SK-N-SH (cell line): ENCODE data around the gene NFE2L3. TPM values are rescaled to one million over a fixed set of nuclear protein-coding genes. Genes with fewer than 3 reads are reported as not detected.
A peak's percentile ranks its signal among the peaks of the same experiment; 100 is the strongest.

Experiments
- CTCF ChIA-PET: fragments of 300-600, 350-600 bp; formaldehyde crosslinking; extraction: SDS; loops from one replicate; lab custom pipeline; 2021; lab: Yijun Ruan, JAX
- POLR2A ChIA-PET: fragments of 350-600 bp; sonication (Branson Sonifier 250); formaldehyde crosslinking; extraction: SDS; loops from one replicate; lab custom pipeline; 2020; ENCODE audit warnings: antibody characterized with exemption, inconsistent platforms; lab: Yijun Ruan, JAX
- DNase-seq: peaks from one replicate; pipeline ENCODE4 v3.0.0; 2012
- H2AFZ ChIP-seq: fragments of 200-600 bp; sonication (generic); 2 replicates; pipeline ENCODE4 v1.8.1; 2016; ENCODE audit warnings: antibody characterized with exemption, mild to moderate bottlenecking, low read depth
- H3F3A ChIP-seq: fragments of 200-600 bp; sonication (generic); replicated peaks from 2 replicates; pipeline ENCODE3; 2016; ENCODE audit warnings: antibody characterized with exemption, mild to moderate bottlenecking; ENCODE audit not compliant: insufficient read depth
- H3K27ac ChIP-seq, 2 experiments: fragments of 200-500 bp in 1 of 2; fragments of 200-600 bp in 1 of 2; sonication (Bioruptor generic) in 1 of 2; sonication (generic), shearing (Covaris generic) in 1 of 2; 2 replicates each; pipeline versions ENCODE4 v1.5.1 to v1.6.1; 2014 to 2016; ENCODE audit warnings: low read depth in 2 of 2, inconsistent platforms in 1 of 2, low read length in 1 of 2, mild to moderate bottlenecking in 1 of 2, mixed read lengths in 1 of 2
- H3K27me3 ChIP-seq: fragments of 200-600 bp; sonication (generic), shearing (Covaris generic); 2 replicates; pipeline ENCODE4 v1.6.1; 2016; ENCODE audit warnings: mixed run types; ENCODE audit not compliant: insufficient read depth
- H3K36me3 ChIP-seq, 2 experiments: fragments of 200-500 bp in 1 of 2; fragments of 200-600 bp in 1 of 2; sonication (Bioruptor generic) in 1 of 2; sonication (generic) in 1 of 2; replicated peaks in 1 of 2; 2 replicates each; pipeline versions ENCODE3 to v1.5.1; 2014 to 2016; ENCODE audit warnings: low read length in 1 of 2, mild to moderate bottlenecking in 1 of 2; ENCODE audit not compliant: insufficient read depth in 2 of 2, control insufficient read depth in 1 of 2
- H3K4me1 ChIP-seq, 2 experiments: fragments of 200-500 bp in 1 of 2; fragments of 200-600 bp in 1 of 2; sonication (Bioruptor generic) in 1 of 2; sonication (generic), shearing (Covaris generic) in 1 of 2; 2 replicates each; pipeline versions ENCODE4 v1.5.1 to v1.6.1; 2014 to 2016; ENCODE audit warnings: low read depth in 1 of 2, low read length in 1 of 2, mixed run types in 1 of 2; ENCODE audit not compliant: insufficient read depth in 2 of 2, control insufficient read depth in 1 of 2
- H3K4me2 ChIP-seq: fragments of 200-600 bp; sonication (generic), shearing (Covaris generic); 2 replicates; pipeline ENCODE4 v1.6.1; 2017; ENCODE audit warnings: mixed run types
- H3K4me3 ChIP-seq, 2 experiments: fragments of 200-500 bp in 1 of 2; fragments of 200-600 bp in 1 of 2; sonication (Bioruptor generic) in 1 of 2; sonication (generic), shearing (Covaris generic) in 1 of 2; 2 replicates each; pipeline versions ENCODE4 v1.5.1 to v1.8.1; 2014 to 2016; ENCODE audit warnings: low read depth in 2 of 2, inconsistent platforms in 1 of 2, low read length in 1 of 2, mild to moderate bottlenecking in 1 of 2, mixed read lengths in 1 of 2, moderate library complexity in 1 of 2
- H3K79me2 ChIP-seq: fragments of 200-600 bp; sonication (generic); 2 replicates; pipeline ENCODE4 v1.8.1; 2017; ENCODE audit warnings: mild to moderate bottlenecking; ENCODE audit not compliant: insufficient read depth
- H3K9ac ChIP-seq: fragments of 200-600 bp; sonication (generic); 2 replicates; pipeline ENCODE4 v1.6.1; 2017; ENCODE audit warnings: mixed run types
- H3K9me2 ChIP-seq: fragments of 200-600 bp; sonication (generic); 2 replicates; pipeline ENCODE4 v1.6.1; 2017; ENCODE audit warnings: mixed run types
- H3K9me3 ChIP-seq: fragments of 200-600 bp; sonication (generic); 2 replicates; pipeline ENCODE4 v1.6.1; 2017; ENCODE audit warnings: mixed run types, mild to moderate bottlenecking, moderate library complexity
- H4K20me1 ChIP-seq: fragments of 200-600 bp; sonication (generic); 2 replicates; pipeline ENCODE4 v1.6.1; 2017; ENCODE audit warnings: mild to moderate bottlenecking, mixed run types; ENCODE audit not compliant: insufficient read depth
- CHD2 ChIP-seq: fragments of 150-350 bp; IDR thresholded peaks from 2 replicates; pipeline ENCODE4 v1.6.1; 2018; ENCODE audit warnings: low read length; ENCODE audit not compliant: partially characterized antibody
- ELF1 ChIP-seq: IDR thresholded peaks from 2 replicates; pipeline ENCODE4 v1.4.0; 2012
- EP300 ChIP-seq, 2 experiments: IDR thresholded peaks; 2 replicates each; pipeline versions ENCODE4 v1.4.0 to v1.6.1; 2012; ENCODE audit warnings: borderline replicate concordance in 1 of 2, low read depth in 1 of 2, low read length in 1 of 2
- EZH2phosphoT487 ChIP-seq: fragments of 200-600 bp; sonication (generic); IDR thresholded peaks from 2 replicates; pipeline ENCODE4 v1.6.1; 2017; ENCODE audit warnings: low read depth, mixed run types, mild to moderate bottlenecking, antibody characterized with exemption, moderate library complexity, borderline replicate concordance
- FOXM1 ChIP-seq: IDR thresholded peaks from 2 replicates; pipeline ENCODE4 v1.4.0; 2012; ENCODE audit warnings: low read depth, mild to moderate bottlenecking
- GABPA ChIP-seq: IDR thresholded peaks from 2 replicates; pipeline ENCODE4 v1.4.0; 2012; ENCODE audit warnings: low read depth, mild to moderate bottlenecking
- GATA2 ChIP-seq: sonication (generic); formaldehyde crosslinking; IDR thresholded peaks from 2 replicates; pipeline ENCODE4 v1.5.0; 2020; ENCODE audit warnings: mild to moderate bottlenecking, missing genetic modification reagents
- MEF2A ChIP-seq: IDR thresholded peaks from 2 replicates; pipeline ENCODE4 v1.4.0; 2012; ENCODE audit warnings: low read depth, borderline replicate concordance
- NFIC ChIP-seq: IDR thresholded peaks from 2 replicates; pipeline ENCODE4 v1.4.0; 2012; ENCODE audit warnings: borderline replicate concordance
- NRF1 ChIP-seq: IDR thresholded peaks from 2 replicates; pipeline ENCODE4 v1.6.1; 2012; ENCODE audit warnings: low read depth, mild to moderate bottlenecking, low read length
- POLR2AphosphoS5 ChIP-seq: IDR thresholded peaks from 2 replicates; pipeline ENCODE4 v1.6.1; 2012; ENCODE audit warnings: low read depth, low read length
- RAD21 ChIP-seq: IDR thresholded peaks from 2 replicates; pipeline ENCODE4 v1.6.1; 2012; ENCODE audit warnings: mild to moderate bottlenecking, low read length
- RCOR1 ChIP-seq: fragments of 150-350 bp; IDR thresholded peaks from 2 replicates; pipeline ENCODE4 v1.6.1; 2017; ENCODE audit warnings: antibody characterized with exemption, low read length
- RFX5 ChIP-seq: IDR thresholded peaks from 2 replicates; pipeline ENCODE4 v1.6.1; 2012; ENCODE audit warnings: mild to moderate bottlenecking, improper control_type of control experiment, low read length
- RXRA ChIP-seq: IDR thresholded peaks from 2 replicates; pipeline ENCODE4 v1.4.0; 2012; ENCODE audit warnings: low read depth, mild to moderate bottlenecking, borderline replicate concordance
- SIN3A ChIP-seq: IDR thresholded peaks from 2 replicates; pipeline ENCODE4 v1.6.1; 2012; ENCODE audit warnings: low read depth, mild to moderate bottlenecking, low read length, moderate library complexity, borderline replicate concordance
- SMC3 ChIP-seq: IDR thresholded peaks from 2 replicates; pipeline ENCODE4 v1.6.1; 2012; ENCODE audit warnings: low read depth, low read length, improper control_type of control experiment
- TAF1 ChIP-seq: IDR thresholded peaks from 2 replicates; pipeline ENCODE4 v1.6.1; 2012; ENCODE audit warnings: low read depth, mild to moderate bottlenecking, low read length, moderate library complexity, borderline replicate concordance
- TCF12 ChIP-seq: IDR thresholded peaks from 2 replicates; pipeline ENCODE4 v1.4.0; 2012
- TEAD4 ChIP-seq: IDR thresholded peaks from 2 replicates; pipeline ENCODE4 v1.4.0; 2012; ENCODE audit warnings: mild to moderate bottlenecking, borderline replicate concordance; ENCODE audit not compliant: insufficient read depth
- YY1 ChIP-seq: IDR thresholded peaks from 2 replicates; pipeline ENCODE4 v1.4.0; 2012; ENCODE audit warnings: low read depth, mild to moderate bottlenecking
- WGBS: methylation state at CpG from one replicate; pipeline ENCODE4 v1.1.6; 2017; ENCODE audit warnings: low lambda C conversion rate; 5-methylcytosine and 5-hydroxymethylcytosine counted together
- polyA plus RNA-seq, 3 experiments: library from polyadenylated mRNA; depleted of rRNA; stranded (reverse); fragments of >200 nt; gene quantifications; 2 replicates each; pipeline ENCODE4 v1.2.3, GENCODE V29; 2012
- TF ChIP-seq, protein P1 (sequence below): IDR thresholded peaks from 2 replicates; pipeline ENCODE4; 2012
- TF ChIP-seq, protein P2 (sequence below): fragments of 150-350 bp; IDR thresholded peaks from 2 replicates; pipeline ENCODE4 v1.6.1; 2017; ENCODE audit warnings: antibody characterized with exemption, low read length, low read depth, borderline replicate concordance
- TF ChIP-seq, protein P3 (sequence below): fragments of 150-350 bp; IDR thresholded peaks from 2 replicates; pipeline ENCODE4 v1.6.1; 2016; ENCODE audit warnings: mild to moderate bottlenecking, low read depth, low read length
- TF ChIP-seq, protein P4 (sequence below): IDR thresholded peaks from 2 replicates; pipeline ENCODE4 v1.4.0; 2012; ENCODE audit warnings: low read depth, borderline replicate concordance
- TF ChIP-seq, protein P5 (sequence below): IDR thresholded peaks from 2 replicates; pipeline ENCODE4 v1.4.0; 2012; ENCODE audit warnings: low read depth
- TF ChIP-seq, protein P6 (sequence below): IDR thresholded peaks from 2 replicates; pipeline ENCODE4 v1.6.1; 2012; ENCODE audit warnings: mild to moderate bottlenecking, low read depth, low read length, moderate library complexity

NFE2L3 gene
- polyA plus RNA-seq, 1 of the 3 experiments (the other 2 are of a cell fraction): 36.1 TPM

DNA sequence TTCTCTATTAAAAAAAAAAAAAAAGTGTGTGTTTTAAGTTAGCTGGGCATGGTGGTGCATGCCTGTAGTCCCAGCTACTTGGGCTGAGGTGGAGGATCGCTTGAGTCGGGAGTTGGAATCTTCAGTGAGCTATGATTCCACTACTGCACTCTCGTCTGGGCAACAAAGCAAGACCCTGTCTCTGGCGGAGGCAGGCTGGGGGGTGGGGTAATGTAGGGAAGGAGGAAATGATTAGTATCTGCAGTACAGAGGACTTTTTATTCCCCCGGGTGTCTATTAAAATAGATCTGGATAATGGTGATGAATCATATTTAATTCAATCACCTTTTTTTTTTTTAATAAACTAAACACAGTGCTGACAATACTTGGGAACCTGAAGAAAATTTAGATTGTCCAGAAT, 56.0 kb downstream of the NFE2L3 start:
- POLR2A ChIA-PET: interaction anchor here (1.2 to 1.6 kb wide), 2 partner anchors 8 to 10 kb away, joined by 5 to 9 read pairs; no protein-coding TSS in a partner anchor
- peaks cover 81 to 84% of the 10 kb centered on the region in 2 experiments for H3K36me3 ChIP-seq

More for the DNA sequence above, 56.0 kb downstream of the NFE2L3 start:
- Histone ChIP-seq H3K27ac (peak overlapping the region in 1 of 2 experiments; percentile 1; a peak in 1 of 4 replicates), H2AFZ (no peak overlapping the region), H3K9me2 (no peaks in the 10 kb centered on the region), H4K20me1 (peaks cover 84% of the 10 kb centered on the region), H3K4me3 (no peak overlapping the region)
- 42% methylated on average over 5 of the region's 5 CpGs for WGBS
- TF ChIP-seq TEAD4 (no peak), POLR2AphosphoS5 (no peak), YY1 (no peak), RFX5 (no peak), FOXM1 (no peak), NRF1 (no peak), GABPA (no peak), GATA2 (CRISPR knock-in tag) (no peak), SIN3A (no peak), RAD21 (no peak), NFIC (no peak), TCF12 (no peak), EP300 (IDR thresholded peaks at IDR 0.05; ENCODE audit: borderline replicate concordance in 1 of 2, low read depth in 1 of 2, low read length in 1 of 2) (peak in 1 of 2 experiments; percentile 52; a peak in 2 of 4 replicates), EZH2phosphoT487 (no peak), RXRA (no peak), MEF2A (no peak), CHD2 (peak; percentile 45), RCOR1 (0 out of 2 replicates have a peak, but pooled peaks have one; percentile 27), TAF1 (no peak), ELF1 (no peak), SMC3 (no peak)
- TF ChIP-seq, protein P1, sequence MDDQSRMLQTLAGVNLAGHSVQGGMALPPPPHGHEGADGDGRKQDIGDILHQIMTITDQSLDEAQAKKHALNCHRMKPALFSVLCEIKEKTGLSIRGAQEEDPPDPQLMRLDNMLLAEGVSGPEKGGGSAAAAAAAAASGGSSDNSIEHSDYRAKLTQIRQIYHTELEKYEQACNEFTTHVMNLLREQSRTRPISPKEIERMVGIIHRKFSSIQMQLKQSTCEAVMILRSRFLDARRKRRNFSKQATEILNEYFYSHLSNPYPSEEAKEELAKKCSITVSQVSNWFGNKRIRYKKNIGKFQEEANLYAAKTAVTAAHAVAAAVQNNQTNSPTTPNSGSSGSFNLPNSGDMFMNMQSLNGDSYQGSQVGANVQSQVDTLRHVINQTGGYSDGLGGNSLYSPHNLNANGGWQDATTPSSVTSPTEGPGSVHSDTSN: no peak
- TF ChIP-seq, protein P2, sequence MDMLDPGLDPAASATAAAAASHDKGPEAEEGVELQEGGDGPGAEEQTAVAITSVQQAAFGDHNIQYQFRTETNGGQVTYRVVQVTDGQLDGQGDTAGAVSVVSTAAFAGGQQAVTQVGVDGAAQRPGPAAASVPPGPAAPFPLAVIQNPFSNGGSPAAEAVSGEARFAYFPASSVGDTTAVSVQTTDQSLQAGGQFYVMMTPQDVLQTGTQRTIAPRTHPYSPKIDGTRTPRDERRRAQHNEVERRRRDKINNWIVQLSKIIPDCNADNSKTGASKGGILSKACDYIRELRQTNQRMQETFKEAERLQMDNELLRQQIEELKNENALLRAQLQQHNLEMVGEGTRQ: no peak
- TF ChIP-seq, protein P3, sequence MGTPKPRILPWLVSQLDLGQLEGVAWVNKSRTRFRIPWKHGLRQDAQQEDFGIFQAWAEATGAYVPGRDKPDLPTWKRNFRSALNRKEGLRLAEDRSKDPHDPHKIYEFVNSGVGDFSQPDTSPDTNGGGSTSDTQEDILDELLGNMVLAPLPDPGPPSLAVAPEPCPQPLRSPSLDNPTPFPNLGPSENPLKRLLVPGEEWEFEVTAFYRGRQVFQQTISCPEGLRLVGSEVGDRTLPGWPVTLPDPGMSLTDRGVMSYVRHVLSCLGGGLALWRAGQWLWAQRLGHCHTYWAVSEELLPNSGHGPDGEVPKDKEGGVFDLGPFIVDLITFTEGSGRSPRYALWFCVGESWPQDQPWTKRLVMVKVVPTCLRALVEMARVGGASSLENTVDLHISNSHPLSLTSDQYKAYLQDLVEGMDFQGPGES: no peak
- TF ChIP-seq, protein P4, sequence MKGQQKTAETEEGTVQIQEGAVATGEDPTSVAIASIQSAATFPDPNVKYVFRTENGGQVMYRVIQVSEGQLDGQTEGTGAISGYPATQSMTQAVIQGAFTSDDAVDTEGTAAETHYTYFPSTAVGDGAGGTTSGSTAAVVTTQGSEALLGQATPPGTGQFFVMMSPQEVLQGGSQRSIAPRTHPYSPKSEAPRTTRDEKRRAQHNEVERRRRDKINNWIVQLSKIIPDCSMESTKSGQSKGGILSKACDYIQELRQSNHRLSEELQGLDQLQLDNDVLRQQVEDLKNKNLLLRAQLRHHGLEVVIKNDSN: no peak
- TF ChIP-seq, protein P5, sequence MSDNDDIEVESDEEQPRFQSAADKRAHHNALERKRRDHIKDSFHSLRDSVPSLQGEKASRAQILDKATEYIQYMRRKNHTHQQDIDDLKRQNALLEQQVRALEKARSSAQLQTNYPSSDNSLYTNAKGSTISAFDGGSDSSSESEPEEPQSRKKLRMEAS: no peak
- TF ChIP-seq, protein P6, sequence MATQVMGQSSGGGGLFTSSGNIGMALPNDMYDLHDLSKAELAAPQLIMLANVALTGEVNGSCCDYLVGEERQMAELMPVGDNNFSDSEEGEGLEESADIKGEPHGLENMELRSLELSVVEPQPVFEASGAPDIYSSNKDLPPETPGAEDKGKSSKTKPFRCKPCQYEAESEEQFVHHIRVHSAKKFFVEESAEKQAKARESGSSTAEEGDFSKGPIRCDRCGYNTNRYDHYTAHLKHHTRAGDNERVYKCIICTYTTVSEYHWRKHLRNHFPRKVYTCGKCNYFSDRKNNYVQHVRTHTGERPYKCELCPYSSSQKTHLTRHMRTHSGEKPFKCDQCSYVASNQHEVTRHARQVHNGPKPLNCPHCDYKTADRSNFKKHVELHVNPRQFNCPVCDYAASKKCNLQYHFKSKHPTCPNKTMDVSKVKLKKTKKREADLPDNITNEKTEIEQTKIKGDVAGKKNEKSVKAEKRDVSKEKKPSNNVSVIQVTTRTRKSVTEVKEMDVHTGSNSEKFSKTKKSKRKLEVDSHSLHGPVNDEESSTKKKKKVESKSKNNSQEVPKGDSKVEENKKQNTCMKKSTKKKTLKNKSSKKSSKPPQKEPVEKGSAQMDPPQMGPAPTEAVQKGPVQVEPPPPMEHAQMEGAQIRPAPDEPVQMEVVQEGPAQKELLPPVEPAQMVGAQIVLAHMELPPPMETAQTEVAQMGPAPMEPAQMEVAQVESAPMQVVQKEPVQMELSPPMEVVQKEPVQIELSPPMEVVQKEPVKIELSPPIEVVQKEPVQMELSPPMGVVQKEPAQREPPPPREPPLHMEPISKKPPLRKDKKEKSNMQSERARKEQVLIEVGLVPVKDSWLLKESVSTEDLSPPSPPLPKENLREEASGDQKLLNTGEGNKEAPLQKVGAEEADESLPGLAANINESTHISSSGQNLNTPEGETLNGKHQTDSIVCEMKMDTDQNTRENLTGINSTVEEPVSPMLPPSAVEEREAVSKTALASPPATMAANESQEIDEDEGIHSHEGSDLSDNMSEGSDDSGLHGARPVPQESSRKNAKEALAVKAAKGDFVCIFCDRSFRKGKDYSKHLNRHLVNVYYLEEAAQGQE: no peak
- TF ChIP-seq, all 33 proteins: peak for 3
- Histone ChIP-seq H3K79me2 (peaks cover 83% of the 10 kb centered on the region), H3F3A (peaks cover 22% of the 10 kb centered on the region), H3K27me3 (no peaks in the 10 kb centered on the region), H3K4me1 (peaks cover 16 to 19% of the 10 kb centered on the region in 2 experiments; a peak in 3 of 4 replicates), H3K9me3 (no peaks in the 10 kb centered on the region), H3K4me2 (no peak overlapping the region), H3K9ac (no peak overlapping the region)
- CTCF ChIA-PET: interaction anchor here (0.6 to 1.6 kb wide), 6 partner anchors 10 to 460 kb away, joined by 3 to 6 read pairs (median 3); no protein-coding TSS in a partner anchor
- DNase-seq: peak; percentile 58
